ENCODE data around the gene ZNF219. TPM values are rescaled to one million over a fixed set of nuclear protein-coding genes. Genes with fewer than 3 reads are reported as not detected.

The ZNF219 gene
- total and polyA plus RNA-seq, 2 of the 13 experiments (the other 11 are each of a cell fraction or from before 2014, with no cell fraction given): 34.5 to 36.6 TPM

GRCh38 chr14:21098892-21099595 lies 589 bp upstream of the ZNF219 start (continued):
- TF ChIP-seq CSRNP2 (CRISPR knock-in tag; conservative IDR thresholded peaks at IDR 0.05; ENCODE audit: low read depth) (no peak), SNAPC2 (CRISPR knock-in tag; IDR thresholded peaks at IDR 0.05) (no peak), DDIT3 (CRISPR knock-in tag; IDR thresholded peaks at IDR 0.05) (no peak), ZNF552 (CRISPR knock-in tag; IDR thresholded peaks at IDR 0.05; ENCODE audit: borderline replicate concordance) (no peak), RAD21 (CRISPR knock-in tag; IDR thresholded peaks at IDR 0.05) (no peak), ZKSCAN5 (CRISPR knock-in tag; IDR thresholded peaks at IDR 0.05) (no peak), ZNF841 (CRISPR knock-in tag; IDR thresholded peaks at IDR 0.05; ENCODE audit: borderline replicate concordance) (no peak), DRAP1 (CRISPR knock-in tag; IDR thresholded peaks at IDR 0.05) (0 out of 2 replicates have a peak, but pooled peaks have one; percentile 15), ZFP82 (CRISPR knock-in tag; IDR thresholded peaks at IDR 0.05; ENCODE audit: borderline replicate concordance) (no peak), RBM22 (optimal IDR thresholded peaks at IDR 0.05; ENCODE audit: low read length) (no peak), PHF20 (CRISPR knock-in tag; IDR thresholded peaks at IDR 0.05) (no peak), ARID4A (CRISPR knock-in tag; IDR thresholded peaks at IDR 0.05; ENCODE audit: borderline replicate concordance) (peak; percentile 3; the same call in 1 of the 2 replicates), ZNF710 (CRISPR knock-in tag; IDR thresholded peaks at IDR 0.05; ENCODE audit: borderline replicate concordance) (0 out of 2 replicates have a peak, but pooled peaks have one; percentile 21), NR2F6 (IDR thresholded peaks at IDR 0.05) (0 out of 2 replicates have a peak, but pooled peaks have one; percentile 4), NR2F6 (CRISPR knock-in tag; IDR thresholded peaks at IDR 0.05) (no peak), GATAD1 (CRISPR knock-in tag; IDR thresholded peaks at IDR 0.05) (peak; percentile 2; the same call in 1 of the 2 replicates), HOXA9 (CRISPR knock-in tag; IDR thresholded peaks at IDR 0.05; ENCODE audit: borderline replicate concordance) (no peak), ZFP36 (IDR thresholded peaks at IDR 0.05; ENCODE audit: borderline replicate concordance, low read depth, low read length, partially characterized antibody) (no peak), AHR (CRISPR knock-in tag; IDR thresholded peaks at IDR 0.05) (no peak), ZBTB37 (CRISPR knock-in tag; IDR thresholded peaks at IDR 0.05) (no peak)

All from HepG2 (cell line).